Esophagus (tissue), 2 donors: ENCODE data around the gene ITGB6. TPM values are rescaled to one million over a fixed set of nuclear protein-coding genes. Genes with fewer than 3 reads are reported as not detected.

Experiments used
- H3K27ac ChIP-seq, 2 donors: one replicate each; pipeline ENCODE4 v1.5.1; 2013; ENCODE audit warnings: low read depth in 2 of 2, mild to moderate bottlenecking in 2 of 2, inconsistent platforms in 1 of 2, low read length in 1 of 2, moderate library complexity in 1 of 2
- H3K27me3 ChIP-seq, 2 donors: one replicate each; pipeline ENCODE4 v1.6.1; 2013; ENCODE audit warnings: low read length in 2 of 2, control low read depth in 1 of 2, mild to moderate bottlenecking in 1 of 2; ENCODE audit not compliant: insufficient read depth in 2 of 2, control insufficient read depth in 1 of 2
- H3K36me3 ChIP-seq, 2 donors: one replicate each; pipeline ENCODE4 v1.6.1; 2013; ENCODE audit warnings: low read length in 1 of 2; ENCODE audit not compliant: control insufficient read depth in 2 of 2, insufficient read depth in 2 of 2
- H3K4me1 ChIP-seq, 2 donors: one replicate each; pipeline ENCODE4 v1.6.1; 2013; ENCODE audit warnings: low read length in 1 of 2; ENCODE audit not compliant: control insufficient read depth in 2 of 2, insufficient read depth in 2 of 2
- H3K4me3 ChIP-seq, 2 donors: one replicate each; pipeline ENCODE4 v1.5.1; 2013; ENCODE audit warnings: low read length in 2 of 2, mild to moderate bottlenecking in 2 of 2, low read depth in 1 of 2, moderate library complexity in 1 of 2
- H3K9me3 ChIP-seq, 2 donors: one replicate each; pipeline ENCODE4 v1.6.1; 2013; ENCODE audit warnings: mild to moderate bottlenecking in 2 of 2, low read depth in 1 of 2, low read length in 1 of 2, moderate library complexity in 1 of 2; ENCODE audit not compliant: control insufficient read depth in 2 of 2, insufficient read depth in 1 of 2
- WGBS, 2 donors: extraction: QIAGEN DNeasy Blood & Tissue Kit; methylation state at CpG; one replicate each; pipeline ENCODE4 v1.1.7; 2013; 5-methylcytosine and 5-hydroxymethylcytosine counted together
- polyA plus RNA-seq, 2 donors: library from polyadenylated mRNA; stranded (reverse); fragments of 200-250 nt; gene quantifications; one replicate each; pipeline ENCODE4 v1.2.3, GENCODE V29; 2013
- donor health status: healthy with polysubstance abuse.
- donor health status: Bipolar disorder and iron deficiency.

Gene ITGB6
- polyA plus RNA-seq = 10 to 100 TPM in 1 of 2 donors, 1 to 10 TPM in 1; 9.1 to 10.6 TPM

DNA sequence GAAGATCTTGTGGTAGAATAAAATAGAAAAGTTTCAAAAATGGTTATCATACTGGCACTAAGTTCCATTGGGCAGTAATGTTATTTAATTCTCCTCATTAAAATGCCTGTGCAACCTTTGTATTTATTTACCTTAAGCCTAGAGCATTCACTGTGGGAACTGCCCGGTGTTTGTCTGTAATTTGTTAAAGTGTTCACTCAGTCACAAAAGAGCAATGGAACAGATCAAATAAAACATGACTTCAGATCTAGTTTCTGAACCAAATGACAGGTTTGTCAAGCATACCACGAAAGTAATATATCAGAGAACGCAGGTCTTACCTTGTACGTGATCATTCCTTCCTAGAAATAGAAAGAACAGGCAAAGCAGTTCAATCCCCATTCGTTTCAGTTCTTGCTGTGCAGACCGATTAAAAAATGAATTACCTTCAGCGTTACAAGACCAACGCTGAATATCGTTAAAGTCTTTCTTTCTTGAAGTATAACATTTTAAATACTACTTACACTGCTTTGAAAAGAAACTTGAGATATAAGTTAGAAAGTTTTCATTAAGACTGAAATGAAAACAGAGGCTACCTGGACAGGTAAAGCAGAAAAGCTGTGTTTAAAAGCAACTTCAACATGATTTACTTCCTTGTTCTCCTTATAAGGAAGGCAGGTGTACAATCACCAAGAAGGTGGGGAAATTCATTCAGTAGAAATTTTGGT lies at the start of gene ITGB6:
Gene ITGB6, minus strand, starts transcription at position 590 of the 707 bp plus-strand sequence. Its CDS starts 209 bp downstream, at position 381.
- 39 to 48% methylated on average over 9 of the region's 9 CpGs for whole genome bisulfite sequencing, 2 donors
- H3K27me3 ChIP-seq = no peaks in the 10 kb centered on the region
- no peaks in the 10 kb centered on the region for H3K9me3 ChIP-seq
- H3K4me3 ChIP-seq = peak within 1 kb of the TSS; percentile 25 to 60
- H3K36me3 ChIP-seq = peaks cover 0 to 3% of the 10 kb centered on the region in 2 donors
- H3K4me1 ChIP-seq = peaks cover 0 to 6% of the 10 kb centered on the region in 2 donors
- H3K27ac ChIP-seq = peak within 1 kb of the TSS in 1 of 2 donors; percentile 76

DNA sequence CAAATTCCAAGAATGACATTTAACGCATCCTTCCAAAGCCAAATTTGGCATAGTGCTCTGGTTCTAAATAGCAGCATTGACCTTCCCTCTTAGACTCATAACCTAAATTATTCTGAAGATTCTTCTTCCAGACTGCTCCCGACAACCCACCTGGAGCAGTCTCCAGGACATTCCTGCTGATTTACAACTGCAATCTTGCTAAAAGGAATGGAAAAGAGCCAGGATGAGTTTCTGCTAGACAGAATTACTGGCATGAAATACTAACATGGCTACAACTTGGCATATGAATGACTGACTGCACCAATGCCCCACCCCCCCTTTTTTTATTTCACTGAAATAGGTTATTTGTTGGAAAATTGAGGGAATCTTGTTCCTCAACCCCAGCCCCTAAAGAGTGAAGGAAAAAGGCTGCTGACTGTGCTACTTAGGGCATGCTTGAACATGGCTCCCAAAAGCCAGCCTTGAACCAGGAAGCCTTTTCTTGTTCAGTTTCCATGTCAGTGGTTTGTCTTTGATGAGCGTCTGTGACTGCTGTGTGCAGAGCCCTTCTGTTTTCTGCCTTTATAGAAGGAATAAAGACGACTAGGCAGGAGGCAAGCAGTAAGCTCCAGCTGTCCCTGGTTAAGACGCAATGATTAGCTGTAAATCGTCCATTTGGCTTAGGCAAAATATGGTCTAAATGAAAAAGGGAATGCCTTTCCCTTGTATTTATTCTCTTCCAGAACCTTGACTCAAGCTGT lies 47.4 kb upstream of the ITGB6 start:
- Histone ChIP-seq H3K36me3 (no peaks in the 10 kb centered on the region), H3K4me1 (peaks cover 0 to 8% of the 10 kb centered on the region in 2 donors), H3K27me3 (no peaks in the 10 kb centered on the region), H3K9me3 (no peaks in the 10 kb centered on the region), H3K4me3 (no peak overlapping the region), H3K27ac (no peak overlapping the region)
- 67 to 78% methylated on average over 6 of the region's 6 CpGs for WGBS, 2 donors

DNA sequence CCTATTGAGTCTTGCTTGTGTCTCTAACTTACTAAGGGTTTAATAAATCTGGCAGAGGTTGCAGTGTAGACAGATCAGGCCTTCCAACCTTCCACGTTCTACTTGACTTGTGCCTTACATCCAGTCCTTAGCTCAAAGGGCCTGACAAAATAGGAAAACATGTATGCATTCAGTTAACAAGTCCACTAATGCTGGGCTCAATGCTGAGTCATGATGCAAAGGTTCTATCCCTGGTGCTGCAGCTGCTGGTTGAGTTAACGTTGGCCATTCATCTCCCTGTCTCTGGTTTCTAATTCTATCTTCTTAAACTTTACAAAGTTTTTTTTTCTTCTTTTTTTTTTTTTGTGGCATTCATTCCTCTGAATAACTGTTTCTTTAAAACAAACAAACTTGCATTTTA lies 46.3 kb upstream of the ITGB6 start:
- Histone ChIP-seq H3K9me3 (no peaks in the 10 kb centered on the region), H3K36me3 (no peaks in the 10 kb centered on the region), H3K27me3 (no peaks in the 10 kb centered on the region), H3K4me3 (no peak overlapping the region), H3K27ac (no peak overlapping the region), H3K4me1 (peaks cover 0 to 8% of the 10 kb centered on the region in 2 donors)
- WGBS, 2 donors = 78 to 84% methylated on average over 2 of the region's 2 CpGs

DNA sequence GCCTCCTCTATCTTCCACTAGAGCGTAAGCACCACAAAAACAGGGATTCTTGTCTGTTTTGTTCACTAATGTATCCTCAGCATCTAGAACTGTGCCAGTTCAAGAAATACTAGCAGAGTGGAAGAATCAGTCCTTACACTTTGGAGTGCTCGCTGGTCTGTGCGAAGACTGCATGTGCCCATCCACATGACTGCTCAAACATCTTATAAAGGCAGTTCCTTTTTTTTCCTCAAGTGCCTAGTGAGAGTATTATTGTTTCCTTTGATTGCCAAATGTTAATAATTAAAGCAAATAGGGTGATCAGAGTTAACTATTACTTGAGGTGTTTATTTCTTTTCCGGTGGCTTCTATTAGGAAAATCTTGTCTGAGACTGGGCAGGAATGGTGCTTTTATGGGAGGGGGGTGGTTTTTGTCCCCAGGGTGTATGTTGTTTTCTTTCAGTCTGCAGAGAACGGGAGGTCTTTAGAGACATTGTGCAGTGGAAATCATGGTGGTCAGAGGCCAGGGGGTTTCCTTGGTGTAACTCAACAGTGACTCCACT lies 45.6 kb upstream of the ITGB6 start:
- Histone ChIP-seq H3K27ac (no peak overlapping the region), H3K36me3 (no peaks in the 10 kb centered on the region), H3K9me3 (no peaks in the 10 kb centered on the region), H3K4me3 (no peak overlapping the region), H3K4me1 (peaks cover 0 to 8% of the 10 kb centered on the region in 2 donors), H3K27me3 (no peaks in the 10 kb centered on the region)
- 78 to 95% methylated on average over 5 of the region's 5 CpGs for WGBS, 2 donors

GRCh38 chr2:160242893-160243564 lies 43.0 kb upstream of the ITGB6 start:
- WGBS, 2 donors = 47 to 50% methylated on average over 3 of the region's 3 CpGs

GRCh38 chr2:160241251-160242137 lies 41.4 kb upstream of the ITGB6 start:
- H3K4me3 ChIP-seq = no peak overlapping the region
- no peaks in the 10 kb centered on the region for H3K27me3 ChIP-seq
- H3K27ac ChIP-seq = peak overlapping the region in 1 of 2 donors; percentile 47
- H3K9me3 ChIP-seq = no peaks in the 10 kb centered on the region
- H3K4me1 ChIP-seq = peaks cover 0 to 4% of the 10 kb centered on the region in 2 donors
- H3K36me3 ChIP-seq = no peaks in the 10 kb centered on the region
- whole genome bisulfite sequencing, 2 donors = 48 to 50% methylated on average over 4 of the region's 4 CpGs

More at GRCh38 chr2:160242893-160243564, 43.0 kb upstream of the ITGB6 start:
- Histone ChIP-seq H3K4me1 (peaks cover 0 to 7% of the 10 kb centered on the region in 2 donors), H3K4me3 (no peak overlapping the region), H3K27ac (no peak overlapping the region), H3K9me3 (no peaks in the 10 kb centered on the region), H3K27me3 (no peaks in the 10 kb centered on the region), H3K36me3 (no peaks in the 10 kb centered on the region)

DNA sequence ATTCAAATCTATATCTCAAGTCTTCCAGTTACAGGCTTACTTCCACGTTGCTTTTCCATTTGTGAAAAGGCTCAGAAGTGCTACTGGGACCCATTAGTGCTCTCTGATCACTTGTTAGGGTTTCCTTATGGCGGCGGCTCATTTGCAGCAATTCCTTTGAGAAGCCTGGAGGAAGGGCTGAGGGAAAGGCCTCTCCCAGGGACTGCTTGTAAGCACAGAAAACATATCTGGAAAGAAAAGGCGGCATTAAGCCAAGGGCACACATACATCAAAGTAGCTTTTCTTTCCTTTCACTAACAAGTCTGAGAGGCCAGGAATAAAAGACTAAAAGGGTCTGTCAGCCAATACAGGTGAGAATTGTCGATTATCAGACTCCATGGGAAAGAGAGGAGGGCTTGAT lies 39.4 kb upstream of the ITGB6 start:
- H3K9me3 ChIP-seq = no peaks in the 10 kb centered on the region
- H3K27me3 ChIP-seq = no peaks in the 10 kb centered on the region
- H3K4me3 ChIP-seq = no peak overlapping the region
- peaks cover 0 to 2% of the 10 kb centered on the region in 2 donors for H3K4me1 ChIP-seq
- no peak overlapping the region for H3K27ac ChIP-seq
- WGBS, 2 donors = 51 to 52% methylated on average over 5 of the region's 5 CpGs
- H3K36me3 ChIP-seq = no peaks in the 10 kb centered on the region

GRCh38 chr2:160238392-160238791 lies 38.3 kb upstream of the ITGB6 start:
- Histone ChIP-seq H3K4me3 (no peak overlapping the region), H3K27ac (peak overlapping the region; percentile 54 to 73), H3K9me3 (no peaks in the 10 kb centered on the region), H3K36me3 (no peaks in the 10 kb centered on the region), H3K4me1 (peaks cover 0 to 2% of the 10 kb centered on the region in 2 donors), H3K27me3 (no peaks in the 10 kb centered on the region)
- whole genome bisulfite sequencing, 2 donors = 46 to 66% methylated on average over 4 of the region's 4 CpGs
